Stomach (tissue), 9 donors: ENCODE data around the gene SLC7A5. TPM values are rescaled to one million over a fixed set of nuclear protein-coding genes. Genes with fewer than 3 reads are reported as not detected.

Source experiments
- DNase-seq, 2 donors: peaks; one replicate each; pipeline versions ENCODE4 v3.0.0 to v3.0.0-alpha.2; 2013 to 2019
- H3K27ac ChIP-seq, 5 donors: fragments of 200-600 bp in 4 of 5; sonication (generic) in 4 of 5; one replicate each; pipeline ENCODE4 v1.5.1; 2013 to 2019; ENCODE audit warnings: mild to moderate bottlenecking in 1 of 5, moderate library complexity in 1 of 5
- H3K27me3 ChIP-seq, 3 donors: fragments of 200-600 bp; sonication (generic); one replicate each; pipeline ENCODE4 v1.5.1; 2017 to 2019; ENCODE audit warnings: mixed run types in 1 of 3
- H3K36me3 ChIP-seq, 4 donors: fragments of 200-600 bp; sonication (generic); 1 replicate in 3 of 4; 2 replicates in 1 of 4; pipeline ENCODE4 v1.5.1; 2016 to 2019
- H3K4me1 ChIP-seq, 4 donors: fragments of 200-600 bp; sonication (generic); one replicate each; pipeline ENCODE4 v1.5.1; 2016 to 2019
- H3K4me3 ChIP-seq, 4 donors: fragments of 200-600 bp; sonication (generic) in 3 of 4; one replicate each; pipeline ENCODE4 v1.5.1; 2016 to 2019; ENCODE audit warnings: mild to moderate bottlenecking in 1 of 4
- H3K9me3 ChIP-seq, 4 donors: fragments of 200-600 bp; sonication (generic); one replicate each; pipeline ENCODE4 v1.5.1; 2016 to 2019
- EP300 ChIP-seq: sonication (generic); formaldehyde crosslinking; IDR thresholded peaks from one replicate; pipeline ENCODE4 v1.6.1; 2017; ENCODE audit warnings: antibody characterized with exemption
- POLR2A ChIP-seq, 4 donors: fragments of 450-650 bp; IDR thresholded peaks; one replicate each; pipeline ENCODE4 v1.6.1; 2016; ENCODE audit warnings: antibody characterized with exemption in 4 of 4, control low read depth in 2 of 4, mild to moderate bottlenecking in 1 of 4, moderate library complexity in 1 of 4
- POLR2AphosphoS5 ChIP-seq, 3 donors: sonication (generic); formaldehyde crosslinking; IDR thresholded peaks; one replicate each; pipeline ENCODE4 v1.6.1; 2016; ENCODE audit warnings: antibody characterized with exemption in 3 of 3
- WGBS, 5 donors: extraction: QIAGEN DNeasy Blood & Tissue Kit in 3 of 5; methylation state at CpG; one replicate each; pipeline versions ENCODE4 v1.1.5 to v1.1.7; 2013 to 2018; 5-methylcytosine and 5-hydroxymethylcytosine counted together
- intact Hi-C: fragments of 100-400 bp; cut with DNase I; formaldehyde crosslinking; loops from one replicate; pipeline ENCODE4 v1.15.1; 2023; ENCODE audit warnings: low total_unique reads
- polyA plus RNA-seq, 3 donors: library from polyadenylated mRNA; stranded (reverse); fragments of 200-250 nt; gene quantifications; one replicate each; pipeline ENCODE4 v1.2.3, GENCODE V29; 2013
- total RNA-seq, 5 donors: library from RNA; depleted of rRNA; stranded (reverse); fragments of >200 nt; gene quantifications; one replicate each; pipeline versions ENCODE4 v1.1.0 to v1.2.3, GENCODE V29; 2014 to 2016
- TF ChIP-seq, protein P1 (sequence below), 7 experiments: fragments of 450-650 bp in 4 of 7; fragments of 200-600 bp in 3 of 7; sonication (generic) in 3 of 7; IDR thresholded peaks; one replicate each; pipeline ENCODE4 v1.5.1; 2016 to 2019; ENCODE audit warnings: antibody characterized with exemption in 7 of 7, control low read depth in 2 of 7, mild to moderate bottlenecking in 1 of 7
- donor health status: healthy with polysubstance abuse.
- donor health status: Bipolar disorder and iron deficiency.
- donor health status: healthy.

SLC7A5 gene
- total and polyA plus RNA-seq, 8 donors, result 1.4 to 74.8 (median 10.0) TPM

DNA sequence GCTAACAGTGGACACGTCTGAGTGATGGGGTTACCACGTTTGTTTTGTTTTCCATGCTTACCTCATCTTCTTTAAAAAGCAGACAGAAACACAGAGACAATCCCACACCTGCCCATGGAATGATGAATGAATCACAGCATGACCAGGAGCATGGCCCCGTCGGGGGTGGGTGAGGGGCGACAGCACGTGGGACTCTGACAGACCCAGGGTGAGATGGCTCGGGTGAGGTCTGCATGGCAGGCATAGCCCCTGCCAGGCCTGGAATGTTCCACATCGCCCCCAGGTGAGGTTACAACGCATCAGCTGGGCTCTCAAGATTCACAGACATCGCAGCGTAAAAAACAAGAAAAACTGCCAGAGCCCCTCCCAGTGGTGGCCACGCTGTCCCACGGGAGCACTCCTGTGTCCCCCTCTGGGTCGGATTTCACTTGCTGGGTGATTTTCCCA, 18.1 kb downstream of the SLC7A5 start:
- intact Hi-C loops, result no loop called here
- TF ChIP-seq, protein P1, sequence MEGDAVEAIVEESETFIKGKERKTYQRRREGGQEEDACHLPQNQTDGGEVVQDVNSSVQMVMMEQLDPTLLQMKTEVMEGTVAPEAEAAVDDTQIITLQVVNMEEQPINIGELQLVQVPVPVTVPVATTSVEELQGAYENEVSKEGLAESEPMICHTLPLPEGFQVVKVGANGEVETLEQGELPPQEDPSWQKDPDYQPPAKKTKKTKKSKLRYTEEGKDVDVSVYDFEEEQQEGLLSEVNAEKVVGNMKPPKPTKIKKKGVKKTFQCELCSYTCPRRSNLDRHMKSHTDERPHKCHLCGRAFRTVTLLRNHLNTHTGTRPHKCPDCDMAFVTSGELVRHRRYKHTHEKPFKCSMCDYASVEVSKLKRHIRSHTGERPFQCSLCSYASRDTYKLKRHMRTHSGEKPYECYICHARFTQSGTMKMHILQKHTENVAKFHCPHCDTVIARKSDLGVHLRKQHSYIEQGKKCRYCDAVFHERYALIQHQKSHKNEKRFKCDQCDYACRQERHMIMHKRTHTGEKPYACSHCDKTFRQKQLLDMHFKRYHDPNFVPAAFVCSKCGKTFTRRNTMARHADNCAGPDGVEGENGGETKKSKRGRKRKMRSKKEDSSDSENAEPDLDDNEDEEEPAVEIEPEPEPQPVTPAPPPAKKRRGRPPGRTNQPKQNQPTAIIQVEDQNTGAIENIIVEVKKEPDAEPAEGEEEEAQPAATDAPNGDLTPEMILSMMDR (IDR thresholded peaks at IDR 0.05), result no peak
- no peak for TF ChIP-seq EP300
- no peak for TF ChIP-seq POLR2AphosphoS5 (IDR thresholded peaks at IDR 0.05)
- no peak for TF ChIP-seq POLR2A (IDR thresholded peaks at IDR 0.05)

DNA sequence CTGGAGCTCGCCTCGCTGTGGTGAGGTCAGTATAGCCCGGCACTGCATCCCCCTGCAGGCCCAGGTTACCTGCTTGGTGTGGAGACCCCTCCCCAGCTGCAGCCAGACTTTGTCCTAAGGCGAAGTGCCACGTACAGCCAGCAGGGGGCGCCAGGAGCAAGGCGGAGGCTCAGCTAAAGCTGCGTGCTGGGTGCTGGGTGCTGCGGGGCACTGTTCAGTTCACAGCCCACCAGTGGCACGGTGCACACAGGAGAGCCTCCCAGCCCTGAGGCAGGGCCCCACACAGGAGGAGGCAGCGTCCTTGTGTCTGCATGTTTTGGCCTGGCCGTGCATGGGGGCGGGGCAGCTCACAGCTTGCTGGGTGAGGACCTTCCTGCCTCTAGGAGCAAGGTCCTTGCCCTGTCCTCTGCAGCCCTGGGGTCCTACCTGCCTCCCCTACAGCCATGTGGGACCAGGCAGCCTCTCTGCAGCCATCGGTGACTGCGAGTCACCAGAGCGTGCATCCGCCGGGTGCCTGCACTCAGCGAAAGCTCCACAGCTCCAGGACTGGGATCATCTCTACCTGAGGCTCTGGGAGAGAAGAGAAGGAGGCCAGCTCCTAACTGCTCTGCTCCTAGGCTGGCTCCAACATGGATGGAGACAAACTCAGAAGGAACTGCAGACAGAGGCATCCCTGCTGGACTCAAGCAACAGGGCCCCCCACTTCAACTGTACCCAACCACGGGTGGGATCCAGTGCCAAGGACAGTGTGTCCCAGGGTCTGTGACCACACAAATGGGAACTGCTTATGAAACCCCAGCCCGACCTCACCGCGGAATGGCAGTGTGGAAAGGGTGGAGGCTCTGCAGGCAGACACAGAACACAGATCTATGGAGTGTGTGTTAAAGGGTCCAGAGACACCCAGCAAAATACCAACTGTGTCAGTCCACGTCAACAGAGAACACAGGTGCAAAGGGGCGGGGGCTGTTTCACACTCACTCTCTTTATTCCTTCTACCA, 19.0 kb downstream of the SLC7A5 start:
- peaks cover 11 to 29% (median 12%) of the 10 kb centered on the region in 4 donors for H3K36me3 ChIP-seq
- WGBS, 5 donors, result 32 to 51% (median 39%) methylated on average over 12 to 25 of the region's 25 CpGs
- TF ChIP-seq, protein P1 (IDR thresholded peaks at IDR 0.05), result peak in 6 of 7 experiments; percentile 31 to 97 (median 96)
- TF ChIP-seq POLR2AphosphoS5 (IDR thresholded peaks at IDR 0.05), result no peak
- no peak for TF ChIP-seq EP300
- intact Hi-C loops, result no loop called here
- DNase-seq, result peak; percentile 78 to 85
- no peaks in the 10 kb centered on the region for H3K27me3 ChIP-seq
- H3K4me3 ChIP-seq, result no peak overlapping the region
- peaks cover 82 to 99% (median 95%) of the 10 kb centered on the region in 4 donors for H3K4me1 ChIP-seq
- H3K27ac ChIP-seq, result peak overlapping the region; percentile 52 to 91 (median 87)
- no peaks in the 10 kb centered on the region for H3K9me3 ChIP-seq

More for the DNA sequence above, 18.1 kb downstream of the SLC7A5 start:
- peaks cover 11 to 29% (median 12%) of the 10 kb centered on the region in 4 donors for H3K36me3 ChIP-seq
- no peak for DNase-seq
- peaks cover 83 to 99% (median 95%) of the 10 kb centered on the region in 4 donors for H3K4me1 ChIP-seq
- WGBS, 5 donors, result 60 to 78% (median 67%) methylated on average over 10 to 14 of the region's 14 CpGs
- H3K27me3 ChIP-seq, result no peaks in the 10 kb centered on the region
- H3K9me3 ChIP-seq, result no peaks in the 10 kb centered on the region
- peak overlapping the region in 4 of 5 donors; percentile 5 to 91 (median 88) for H3K27ac ChIP-seq
- no peak overlapping the region for H3K4me3 ChIP-seq

DNA sequence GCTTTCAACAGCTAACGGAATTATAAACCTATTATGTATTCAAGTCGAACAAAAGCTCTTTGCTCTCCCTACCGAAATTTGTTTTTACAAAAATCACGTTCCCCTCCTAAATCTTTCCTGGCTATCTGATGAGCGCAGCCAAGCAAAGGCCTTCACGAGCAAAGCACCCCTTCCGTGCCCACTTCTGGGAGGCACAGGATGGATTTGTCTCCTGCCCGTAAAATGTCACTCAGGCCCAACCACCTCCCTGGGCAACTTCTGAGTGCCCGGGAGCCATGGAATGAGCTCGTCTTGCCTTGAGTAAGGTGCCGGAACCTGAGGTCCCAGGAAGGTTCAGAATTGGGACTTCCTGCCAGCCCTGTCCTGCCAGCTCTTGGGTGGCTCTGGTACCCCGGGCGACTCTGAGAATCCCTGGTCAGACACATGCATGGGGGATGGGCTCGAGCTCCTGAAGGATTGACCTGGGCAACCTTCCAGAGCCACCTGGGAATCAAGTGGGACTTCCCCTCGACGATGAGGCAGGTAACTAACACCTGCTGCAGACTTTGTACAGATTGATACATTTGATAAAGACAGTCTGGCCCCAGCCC, 19.8 kb downstream of the SLC7A5 start:
- Histone ChIP-seq H3K27me3 (no peaks in the 10 kb centered on the region), H3K36me3 (peaks cover 11 to 33% (median 12%) of the 10 kb centered on the region in 4 donors), H3K9me3 (no peaks in the 10 kb centered on the region), H3K27ac (peak overlapping the region; percentile 64 to 91 (median 87)), H3K4me3 (no peak overlapping the region), H3K4me1 (peaks cover 75 to 99% (median 91%) of the 10 kb centered on the region in 4 donors)
- 41 to 67% (median 60%) methylated on average over 11 to 16 of the region's 16 CpGs for WGBS, 5 donors
- TF ChIP-seq, protein P1 (IDR thresholded peaks at IDR 0.05), result no peak
- TF ChIP-seq POLR2A (IDR thresholded peaks at IDR 0.05), result no peak
- TF ChIP-seq EP300, result no peak
- TF ChIP-seq POLR2AphosphoS5 (IDR thresholded peaks at IDR 0.05), result no peak
- DNase-seq, result peak in 1 of 2 donors; percentile 78
- intact Hi-C loops, result no loop called here

DNA sequence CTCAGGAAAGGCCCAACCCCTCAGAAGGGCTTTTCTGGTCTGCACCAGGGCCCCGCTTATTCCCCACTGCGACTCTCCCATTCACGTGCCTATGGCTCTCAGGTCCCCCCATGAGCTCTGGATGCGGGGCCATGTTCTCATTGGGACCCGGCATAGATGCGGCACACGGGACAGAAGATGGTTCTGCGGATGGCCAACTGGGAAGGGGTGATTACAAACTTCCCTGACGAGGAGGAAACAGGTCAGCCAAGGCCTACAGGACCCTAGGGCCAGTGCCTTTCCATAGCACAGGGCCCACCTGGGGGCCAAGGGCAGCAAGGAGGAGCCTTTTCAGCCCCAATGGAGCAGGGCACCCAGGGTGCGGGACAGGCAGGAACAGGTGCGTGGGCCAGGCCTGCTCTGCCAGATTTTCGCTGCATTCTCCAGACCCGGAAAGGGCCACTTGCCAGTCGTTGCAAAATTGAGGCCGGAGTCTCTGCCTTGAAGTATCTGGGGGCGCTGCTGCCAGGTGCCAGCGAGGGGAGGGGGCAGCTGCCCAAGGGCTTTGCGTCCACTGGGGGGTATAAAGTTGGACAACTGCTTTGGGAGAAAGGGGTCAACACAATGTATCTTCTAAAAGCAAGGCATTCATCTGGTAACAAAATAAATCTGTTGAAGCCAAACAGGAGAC, 20.5 kb downstream of the SLC7A5 start:
- TF ChIP-seq POLR2A (IDR thresholded peaks at IDR 0.05) (no peak), EP300 (no peak), POLR2AphosphoS5 (IDR thresholded peaks at IDR 0.05) (no peak)
- TF ChIP-seq, protein P1 (IDR thresholded peaks at IDR 0.05), result no peak
- 48 to 72% (median 59%) methylated on average over 17 to 18 of the region's 18 CpGs for WGBS, 5 donors
- Histone ChIP-seq H3K4me1 (peaks cover 67 to 99% (median 84%) of the 10 kb centered on the region in 4 donors), H3K4me3 (no peak overlapping the region), H3K27ac (peak overlapping the region; percentile 64 to 91 (median 87)), H3K27me3 (no peaks in the 10 kb centered on the region), H3K9me3 (no peaks in the 10 kb centered on the region), H3K36me3 (peaks cover 11 to 40% (median 12%) of the 10 kb centered on the region in 4 donors)
- intact Hi-C loops, result no loop called here
- DNase-seq, result peak in 1 of 2 donors; percentile 73
